Measurements from ENCODE around the gene C17orf113.

The C17orf113 gene

GRCh38 chr17:42055496-42055895 lies 5.1 kb upstream of the C17orf113 start:
- Histone ChIP-seq H4K20me1 (ENCODE audit: insufficient read depth, low read length) (0 out of 2 replicates have a peak, but pooled peaks cover 3% of the 10 kb centered on the region), H3K79me2 (ENCODE audit: insufficient read depth, low read length) (no peaks in the 10 kb centered on the region), H3K9ac (ENCODE audit: low read depth, low read length) (no peak overlapping the region), H3K27ac (ENCODE audit: low read length) (no peak overlapping the region), H3K9me3 (ENCODE audit: insufficient read depth, low read length, severe bottlenecking) (no peaks in the 10 kb centered on the region), H3K36me3 (ENCODE audit: insufficient read depth, low read length) (no peaks in the 10 kb centered on the region), H3K4me1 (ENCODE audit: insufficient read depth, low read length) (peaks cover 6% of the 10 kb centered on the region; the same call in 1 of the 2 replicates), H3K27me3 (ENCODE audit: insufficient read depth, low read length, poor library complexity) (peaks cover 12% of the 10 kb centered on the region), H3K4me3 (ENCODE audit: low read depth in 1 of 2, low read length in 2 of 2) (no peak overlapping the region), H3K4me2 (ENCODE audit: insufficient read depth, low read length) (no peak overlapping the region), H2AFZ (ENCODE audit: low read depth, low read length) (no peak overlapping the region)
- DNase-seq (no peak), ATAC-seq (ENCODE audit: insufficient read depth, low read depth) (no peak)
- TF ChIP-seq EZH2 (IDR thresholded peaks at IDR 0.05; ENCODE audit: borderline replicate concordance, low read depth, low read length, severe bottlenecking) (no peak), CTCF (IDR thresholded peaks at IDR 0.05; ENCODE audit: borderline replicate concordance, extremely low read depth, low read length, poor library complexity, severe bottlenecking) (no peak)

- Histone ChIP-seq H2AFZ (ENCODE audit: low read depth, low read length) (no peak overlapping the region), H3K4me1 (ENCODE audit: insufficient read depth, low read length) (peaks cover 4% of the 10 kb centered on the region; the same call in 1 of the 2 replicates), H3K9ac (ENCODE audit: low read depth, low read length) (no peak overlapping the region), H3K4me3 (ENCODE audit: low read depth in 1 of 2, low read length in 2 of 2) (no peak overlapping the region), H3K36me3 (ENCODE audit: insufficient read depth, low read length) (no peaks in the 10 kb centered on the region), H3K79me2 (ENCODE audit: insufficient read depth, low read length) (no peaks in the 10 kb centered on the region), H3K4me2 (ENCODE audit: insufficient read depth, low read length) (no peak overlapping the region), H3K27me3 (ENCODE audit: insufficient read depth, low read length, poor library complexity) (peaks cover 13% of the 10 kb centered on the region), H3K27ac (ENCODE audit: low read length) (no peak overlapping the region), H4K20me1 (ENCODE audit: insufficient read depth, low read length) (0 out of 2 replicates have a peak, but pooled peaks cover 3% of the 10 kb centered on the region), H3K9me3 (ENCODE audit: insufficient read depth, low read length, severe bottlenecking) (no peaks in the 10 kb centered on the region)
- DNase-seq (no peak), ATAC-seq (ENCODE audit: insufficient read depth, low read depth) (no peak)
- TF ChIP-seq EZH2 (IDR thresholded peaks at IDR 0.05; ENCODE audit: borderline replicate concordance, low read depth, low read length, severe bottlenecking) (no peak), CTCF (IDR thresholded peaks at IDR 0.05; ENCODE audit: borderline replicate concordance, extremely low read depth, low read length, poor library complexity, severe bottlenecking) (no peak)
These were observed 4.6 kb upstream of the C17orf113 start for GRCh38 chr17:42055027-42055426.

GRCh38 chr17:42053731-42054500 lies 3.5 kb upstream of the C17orf113 start:
- ATAC-seq (ENCODE audit: insufficient read depth, low read depth) (no peak), DNase-seq (no peak)
- H3K4me3 ChIP-seq (ENCODE audit: low read depth in 1 of 2, low read length in 2 of 2), result no peak overlapping the region
- no peak for TF ChIP-seq EZH2 (IDR thresholded peaks at IDR 0.05; ENCODE audit: borderline replicate concordance, low read depth, low read length, severe bottlenecking)
- TF ChIP-seq CTCF (IDR thresholded peaks at IDR 0.05; ENCODE audit: borderline replicate concordance, extremely low read depth, low read length, poor library complexity, severe bottlenecking), result no peak
- no peaks in the 10 kb centered on the region for H3K4me1 ChIP-seq (ENCODE audit: insufficient read depth, low read length)
- no peak overlapping the region for H3K9ac ChIP-seq (ENCODE audit: low read depth, low read length)
- no peak overlapping the region for H3K27ac ChIP-seq (ENCODE audit: low read length)
- H3K27me3 ChIP-seq (ENCODE audit: insufficient read depth, low read length, poor library complexity), result peaks cover 24% of the 10 kb centered on the region
- no peaks in the 10 kb centered on the region for H3K9me3 ChIP-seq (ENCODE audit: insufficient read depth, low read length, severe bottlenecking)
- no peaks in the 10 kb centered on the region for H3K79me2 ChIP-seq (ENCODE audit: insufficient read depth, low read length)
- H4K20me1 ChIP-seq (ENCODE audit: insufficient read depth, low read length), result peaks cover 7% of the 10 kb centered on the region; the same call in 1 of the 2 replicates
- no peak overlapping the region for H3K4me2 ChIP-seq (ENCODE audit: insufficient read depth, low read length)
- no peaks in the 10 kb centered on the region for H3K36me3 ChIP-seq (ENCODE audit: insufficient read depth, low read length)
- no peak overlapping the region for H2AFZ ChIP-seq (ENCODE audit: low read depth, low read length)
